ENCODE results near the gene RFT1.

DNA sequence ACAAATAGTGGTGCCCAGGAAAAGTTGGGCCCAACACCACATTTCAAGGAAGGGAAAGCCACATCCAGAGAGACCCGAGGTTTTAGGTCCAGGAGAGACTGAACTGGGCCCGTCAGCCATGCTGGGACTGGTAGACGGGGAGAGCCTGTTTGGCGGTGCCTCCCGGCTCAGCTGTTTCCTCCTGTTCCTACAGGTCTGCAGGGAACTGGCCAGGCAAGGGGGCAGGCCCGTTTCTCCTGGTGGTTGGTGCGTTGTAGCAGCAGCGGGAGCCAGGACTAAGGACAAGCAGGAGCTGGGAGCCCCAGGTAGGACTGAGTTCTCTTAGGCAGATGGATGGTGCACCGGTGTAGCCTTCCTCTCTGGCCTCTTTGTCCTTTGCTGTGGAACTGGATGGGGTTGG, 34.7 kb upstream of the RFT1 start:
- no peak for TF ChIP-seq POLR2AphosphoS5 (IDR thresholded peaks at IDR 0.05; ENCODE audit: borderline replicate concordance, low read depth, low read length)
- no peak for TF ChIP-seq EZH2 (IDR thresholded peaks at IDR 0.05)
- TF ChIP-seq FOXP2 (optimal IDR thresholded peaks at IDR 0.05; ENCODE audit: control extremely low read depth, extremely low read length, insufficient read depth): no peak
